Islet precursor cell (in vitro differentiated cells): ENCODE measurements around the gene PELO.
"Not testable (repeated sequence)": the region's sequence is repeated elsewhere in the genome, so short reads cannot be mapped to it uniquely, and the experiment has no call there.

Experiments
- DNase-seq: peaks from one replicate; pipeline ENCODE4 v3.0.0-alpha.2; 2018

PELO gene, protein sequence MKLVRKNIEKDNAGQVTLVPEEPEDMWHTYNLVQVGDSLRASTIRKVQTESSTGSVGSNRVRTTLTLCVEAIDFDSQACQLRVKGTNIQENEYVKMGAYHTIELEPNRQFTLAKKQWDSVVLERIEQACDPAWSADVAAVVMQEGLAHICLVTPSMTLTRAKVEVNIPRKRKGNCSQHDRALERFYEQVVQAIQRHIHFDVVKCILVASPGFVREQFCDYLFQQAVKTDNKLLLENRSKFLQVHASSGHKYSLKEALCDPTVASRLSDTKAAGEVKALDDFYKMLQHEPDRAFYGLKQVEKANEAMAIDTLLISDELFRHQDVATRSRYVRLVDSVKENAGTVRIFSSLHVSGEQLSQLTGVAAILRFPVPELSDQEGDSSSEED

DNA sequence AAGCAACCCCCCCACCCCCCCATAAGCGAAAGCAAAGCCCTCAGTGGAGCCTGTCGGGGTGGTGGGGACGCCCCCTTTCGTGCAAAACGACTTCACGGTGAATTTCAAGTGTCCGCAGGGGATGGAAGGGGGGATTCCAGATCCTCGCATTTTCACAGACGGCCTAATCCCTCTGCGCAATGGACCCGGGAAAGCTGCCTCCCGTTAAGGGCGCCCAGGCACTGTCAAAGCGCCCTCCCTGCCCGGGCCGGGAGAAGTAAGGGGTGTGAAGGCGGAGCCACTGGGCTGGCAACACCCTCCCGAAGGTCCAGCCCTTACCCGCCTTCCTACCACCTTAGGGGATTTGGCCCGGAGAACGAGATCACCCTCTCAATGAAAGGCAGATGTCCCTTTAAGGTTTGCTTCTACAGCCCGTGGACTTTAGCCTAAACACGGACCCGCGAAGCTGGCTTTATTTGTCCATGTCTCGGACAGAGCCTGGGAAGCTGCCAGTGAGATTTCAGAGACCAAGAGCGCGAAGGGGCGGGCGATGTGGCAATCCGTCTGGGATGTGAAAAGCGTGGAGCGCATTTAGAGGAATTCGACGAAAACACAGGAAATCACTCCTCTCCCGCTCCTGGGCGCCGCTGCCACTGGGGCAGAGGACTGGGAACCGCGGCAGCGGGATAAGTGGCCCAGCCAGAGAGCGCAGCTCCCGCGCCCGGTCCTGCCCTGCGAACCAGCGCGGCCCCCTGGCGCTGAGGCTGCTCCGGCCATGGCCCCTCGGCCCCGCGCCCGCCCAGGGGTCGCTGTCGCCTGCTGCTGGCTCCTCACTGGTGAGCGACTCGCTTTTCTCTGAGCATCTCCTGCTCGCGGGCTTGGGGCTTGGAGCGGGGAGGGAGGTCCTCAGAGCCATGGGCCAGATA lies at the start of gene PELO, which contains the start of gene ITGA1:
TSS of gene PELO (plus strand) at position 317 of the 905 bp plus-strand sequence. CDS start 12,479 bp downstream, outside the sequence.
TSS of gene ITGA1 (plus strand) at position 317 of the 905 bp plus-strand sequence. CDS start at position 755, 438 bp downstream.
- DNase-seq: peak; percentile 95

DNA sequence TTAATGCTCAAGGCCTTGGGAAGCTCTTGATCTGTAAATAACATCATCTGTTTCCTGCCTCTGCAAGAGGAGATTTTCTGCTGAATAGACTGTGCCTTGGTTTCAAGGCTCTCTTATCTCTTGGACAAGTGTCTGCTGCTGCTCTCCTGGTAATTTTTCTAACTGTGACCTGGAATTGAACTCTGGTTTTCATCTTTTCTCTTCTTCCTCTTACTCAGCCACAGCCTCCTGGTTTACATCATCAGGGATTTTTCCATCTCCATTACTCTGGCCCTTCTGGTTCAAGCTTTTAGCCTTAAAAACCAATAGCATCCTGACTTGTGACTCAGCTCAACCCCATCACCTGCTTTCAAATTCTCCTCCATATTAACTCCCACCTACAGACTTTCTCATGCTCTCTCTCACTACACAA lies 49.6 kb upstream of the PELO start:
- DNase-seq: no peak

DNA sequence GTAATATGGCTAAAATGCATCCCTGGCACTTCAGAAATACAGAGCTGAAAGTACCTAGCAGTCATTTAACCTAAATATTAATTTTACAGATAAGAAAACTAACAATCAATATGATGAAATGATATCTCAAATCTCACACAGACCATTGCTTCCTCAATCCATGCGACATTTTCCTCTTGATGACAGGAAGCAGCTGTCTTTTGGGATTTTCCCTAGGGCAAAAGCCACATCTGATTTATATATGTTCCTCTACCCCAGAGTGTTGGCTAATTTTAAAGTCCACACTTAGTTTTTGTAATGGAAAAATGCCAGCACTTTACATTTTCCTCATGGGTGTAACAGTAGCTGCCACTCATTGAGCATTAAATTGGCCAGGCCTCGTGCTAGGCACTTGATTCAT lies 47.7 kb upstream of the PELO start:
- DNase-seq: no peak

DNA sequence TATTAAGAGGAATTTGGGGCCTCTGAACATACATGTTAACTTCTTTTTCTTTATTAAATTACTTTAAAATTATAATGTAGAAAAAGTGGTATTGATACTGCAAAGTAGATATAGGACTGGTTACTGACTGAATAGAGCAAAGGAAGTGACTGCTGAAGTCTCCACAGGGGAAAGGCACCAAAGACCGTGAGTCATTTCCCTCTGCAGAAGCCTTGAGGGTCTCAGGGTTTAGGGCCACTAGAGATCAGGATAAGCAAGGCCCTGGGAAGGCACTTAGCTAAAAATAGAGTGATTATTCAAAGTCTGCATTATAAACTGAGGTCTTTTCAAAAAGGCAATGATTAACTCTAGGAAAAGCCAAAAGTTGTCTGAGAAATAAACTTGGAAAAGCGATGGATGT lies 44.7 kb upstream of the PELO start:
- DNase-seq: no peak

DNA sequence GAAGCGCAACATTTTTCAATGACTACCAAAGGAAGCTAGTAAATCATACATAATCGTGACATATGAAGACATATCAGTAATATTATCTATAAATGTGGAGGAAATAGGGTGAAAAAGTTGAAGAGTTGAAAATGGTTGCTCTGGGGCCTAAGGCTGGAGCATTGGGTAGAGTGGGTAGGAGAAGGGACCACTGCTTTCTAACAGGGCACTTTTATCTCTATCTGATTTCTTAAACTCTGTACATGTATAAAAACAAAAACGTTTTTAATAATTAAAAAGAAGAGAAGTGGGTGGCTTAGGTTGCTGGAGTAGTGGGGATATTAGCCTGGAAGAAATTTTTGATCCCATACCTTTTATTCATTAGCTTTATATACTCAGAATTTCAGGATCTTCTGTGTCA lies 44.2 kb upstream of the PELO start:
- DNase-seq: no peak

DNA sequence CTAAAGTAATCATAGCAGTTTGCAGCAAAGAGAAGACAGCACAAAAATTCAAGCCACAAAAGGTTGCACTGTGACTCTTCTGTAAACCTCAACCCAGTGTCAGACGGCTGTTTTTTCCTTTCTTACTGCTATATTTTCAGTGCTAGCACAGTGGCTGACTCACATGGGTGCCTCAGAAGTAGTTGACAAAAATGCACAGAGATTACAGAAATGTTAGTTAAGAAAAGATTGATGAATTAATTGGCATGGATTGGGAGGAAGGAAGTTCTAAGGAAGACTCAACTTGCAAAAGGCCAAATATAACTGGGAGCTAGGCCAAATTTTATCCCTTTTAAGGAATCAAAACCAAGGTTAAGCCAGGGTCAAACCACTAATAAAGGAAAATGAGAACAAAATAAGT lies 43.7 kb upstream of the PELO start:
- no peak for DNase-seq

DNA sequence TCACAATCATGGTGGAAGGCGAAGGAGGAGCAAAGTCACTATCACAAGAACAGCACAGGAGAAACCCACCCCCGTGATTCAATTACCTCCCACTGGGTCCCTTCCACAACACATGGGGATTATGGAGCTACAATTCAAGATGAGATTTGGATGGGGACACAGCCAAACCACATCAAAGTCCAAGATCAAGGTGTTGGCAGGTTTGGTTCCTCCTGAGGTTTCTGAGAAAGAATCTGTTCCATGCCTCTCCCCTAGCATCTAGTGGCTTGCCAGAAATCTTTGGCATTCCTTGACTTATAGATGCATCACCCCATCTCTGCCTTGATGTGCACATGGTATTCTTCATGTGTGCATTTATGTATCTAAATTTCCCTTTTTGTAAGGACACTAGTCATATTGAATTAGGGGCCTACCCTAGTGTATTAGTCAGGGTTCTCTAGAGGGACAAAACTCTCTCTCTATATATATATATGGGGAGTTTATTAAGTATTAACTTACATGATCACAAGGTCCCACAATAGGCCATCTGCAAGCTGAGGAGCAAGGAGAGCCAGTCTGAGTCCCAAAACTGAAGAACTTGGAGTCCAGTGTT lies 42.8 kb upstream of the PELO start:
- DNase-seq: not testable (repeated sequence)

DNA sequence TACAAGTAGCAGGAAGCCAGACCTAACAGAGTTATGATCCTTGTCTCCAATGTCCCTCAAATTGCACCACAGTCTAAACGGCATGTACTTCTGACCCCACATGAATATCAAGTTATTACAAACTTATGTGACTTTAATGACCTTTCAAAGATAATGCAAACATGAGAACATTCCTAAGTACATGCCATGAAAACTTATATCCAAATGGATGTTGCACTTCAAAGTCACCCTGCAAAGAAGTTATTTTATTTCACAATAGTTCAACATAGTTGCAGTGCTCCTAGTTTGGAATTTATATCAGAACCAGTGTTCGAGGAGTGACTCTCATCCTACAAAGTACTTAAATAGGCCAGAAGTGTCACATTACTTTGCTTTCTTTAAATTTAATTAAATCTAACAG lies 41.2 kb upstream of the PELO start:
- no peak for DNase-seq

DNA sequence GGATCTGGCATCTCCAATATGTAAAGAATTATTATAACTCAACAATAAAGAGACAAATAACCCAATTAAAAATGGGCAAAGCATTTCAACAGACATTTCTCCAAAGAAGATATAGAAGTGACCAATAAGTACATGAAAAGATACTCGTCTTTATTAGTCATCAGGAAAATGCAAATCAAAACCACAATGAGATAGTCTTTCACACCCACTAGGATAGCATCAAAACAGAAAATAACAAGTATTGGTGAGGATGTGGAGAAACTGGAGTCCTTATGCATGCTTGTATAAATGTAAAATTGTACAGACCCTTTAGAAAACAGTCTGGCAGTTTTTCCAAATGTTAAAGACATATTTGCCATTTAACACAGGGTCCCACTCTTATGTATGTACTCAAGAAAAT lies 39.1 kb upstream of the PELO start:
- DNase-seq: no peak

DNA sequence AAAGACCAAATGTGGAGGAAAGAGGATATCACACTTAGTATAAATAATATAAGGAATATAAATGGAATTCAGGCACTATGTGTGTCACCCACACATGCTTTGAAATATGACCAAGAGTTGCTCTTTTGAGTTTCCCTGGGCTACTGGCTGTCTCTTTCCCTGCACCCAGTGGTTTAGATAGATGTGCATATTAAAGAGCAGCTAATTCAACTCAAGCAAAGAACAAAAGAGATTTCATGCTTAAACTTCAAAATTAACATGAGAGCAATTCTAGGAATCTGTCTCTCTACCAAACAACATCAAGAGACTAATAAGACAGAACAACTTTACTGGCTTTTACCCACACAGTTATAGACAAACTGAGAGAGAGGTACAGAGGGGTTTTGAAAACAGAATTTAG lies 38.0 kb upstream of the PELO start:
- DNase-seq: no peak

DNA sequence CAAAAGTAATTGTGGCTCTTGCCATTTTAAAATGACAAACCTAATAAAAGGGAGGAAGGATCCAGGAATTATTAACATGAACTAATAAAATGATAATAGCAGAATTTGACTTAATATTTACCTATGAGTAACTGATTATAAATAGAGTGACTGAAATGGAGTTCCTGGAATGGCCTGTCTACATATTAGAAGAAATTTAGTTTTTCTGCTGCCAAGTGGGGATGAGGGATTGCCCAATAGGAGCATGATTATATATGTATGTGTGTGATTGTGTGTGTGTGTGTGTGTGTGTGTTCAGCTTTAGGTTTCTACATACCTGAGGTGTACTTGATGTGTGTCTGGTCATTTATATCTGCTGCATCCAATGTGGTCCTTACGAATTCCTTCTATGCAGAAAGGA lies 36.6 kb upstream of the PELO start:
- no peak for DNase-seq

DNA sequence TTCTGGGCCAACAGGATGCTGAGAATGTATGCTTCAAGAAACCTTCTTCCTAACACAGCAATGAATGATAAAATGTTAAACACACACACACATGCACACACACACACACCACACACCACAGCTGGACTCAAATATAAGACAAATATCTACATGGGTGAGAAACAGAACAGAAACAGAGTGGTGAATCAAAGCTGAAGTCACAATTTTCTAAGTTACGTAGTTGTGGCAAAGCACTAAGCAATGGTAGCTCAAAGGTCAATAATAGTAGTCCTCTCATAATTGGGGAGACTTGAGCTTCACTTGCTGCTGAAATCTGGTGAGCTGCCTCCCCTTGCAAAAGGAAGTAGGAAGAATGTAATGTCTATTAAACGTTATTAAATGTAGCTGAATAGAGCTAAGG lies 33.7 kb upstream of the PELO start:
- no peak for DNase-seq

DNA sequence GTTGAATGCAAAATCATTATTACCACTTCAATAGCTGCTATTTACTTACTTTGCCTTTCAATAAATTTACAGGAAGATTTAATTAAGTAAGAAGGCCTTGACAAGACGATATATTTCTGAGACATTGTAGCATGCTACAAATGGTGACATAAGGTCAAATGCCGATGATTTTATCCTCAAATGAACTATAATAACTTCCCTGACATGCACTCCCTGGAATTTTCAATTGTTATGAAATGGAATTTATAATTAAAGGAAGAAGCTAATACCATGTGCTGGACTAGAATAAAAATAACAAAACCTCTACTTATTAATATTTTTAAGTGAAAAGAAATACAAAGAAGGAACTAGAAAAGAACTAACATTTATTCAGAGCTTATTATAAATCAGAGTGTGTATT lies 30.2 kb upstream of the PELO start:
- DNase-seq: no peak

DNA sequence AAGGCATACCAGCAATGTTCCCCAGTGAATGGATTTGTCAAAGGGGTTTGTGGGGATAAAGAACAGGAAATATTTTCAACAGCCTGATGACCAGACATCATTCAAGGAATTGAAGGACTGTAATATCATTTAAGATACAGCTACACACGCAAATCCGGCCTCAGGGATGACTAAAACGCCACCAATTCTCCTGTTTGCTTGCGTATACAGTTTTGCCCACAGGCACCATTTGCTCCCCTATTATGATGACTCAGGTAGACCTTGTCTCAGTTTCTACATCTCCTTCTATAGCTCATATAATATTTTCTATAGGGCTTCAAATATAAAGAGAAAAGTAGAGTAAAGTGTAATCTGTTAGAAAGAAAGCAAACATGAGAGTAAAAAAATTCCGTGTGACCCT lies 29.7 kb upstream of the PELO start:
- no peak for DNase-seq

DNA sequence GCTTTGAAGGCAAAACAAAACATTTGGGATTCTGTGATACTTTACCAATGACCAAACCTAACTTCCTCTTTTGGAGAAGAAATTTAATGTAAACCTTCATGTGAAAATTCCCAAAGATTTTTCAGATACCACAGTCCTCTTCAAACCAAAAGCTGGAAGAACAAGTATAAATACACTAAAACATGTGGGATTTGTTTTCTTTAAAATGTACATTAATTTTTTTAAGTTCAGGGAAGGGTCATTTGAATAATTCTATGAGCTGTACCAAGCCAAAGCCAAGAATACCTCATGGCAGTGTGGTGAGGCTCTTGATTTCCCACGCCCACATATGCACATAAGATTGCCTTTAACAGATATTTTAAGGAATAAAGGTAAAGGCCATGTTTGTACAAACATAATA lies 28.4 kb upstream of the PELO start:
- DNase-seq: no peak

DNA sequence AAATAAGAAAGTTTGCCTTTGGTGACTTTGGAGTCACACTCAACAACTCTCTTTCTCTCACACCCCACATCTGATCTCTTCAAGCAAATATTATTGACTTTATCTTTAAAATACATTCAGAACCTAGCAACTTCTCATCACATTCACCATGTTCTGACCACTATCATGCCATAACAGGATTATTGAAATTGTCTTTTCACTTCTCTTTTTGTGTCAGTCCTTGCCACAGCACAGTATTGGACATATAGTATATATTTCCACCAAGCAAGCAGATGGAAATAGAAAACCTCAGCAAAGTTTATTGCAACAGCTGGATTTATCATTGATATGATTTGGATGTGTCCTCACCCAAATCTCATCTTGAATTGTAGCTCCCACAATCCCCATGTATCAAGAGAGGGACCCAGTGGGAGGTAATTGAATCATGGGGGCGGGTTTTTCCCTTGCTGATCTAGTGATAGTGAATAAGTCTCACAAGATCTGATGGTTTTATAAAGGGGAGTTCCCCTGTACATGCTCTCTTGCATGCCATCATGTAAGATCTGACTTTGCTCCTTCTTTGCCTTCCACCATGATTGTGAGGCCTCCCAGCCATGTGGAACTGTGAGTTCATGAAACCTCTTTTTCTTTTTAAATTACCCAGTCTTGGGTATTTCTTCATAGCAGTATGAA lies 26.9 kb upstream of the PELO start:
- DNase-seq: no peak

DNA sequence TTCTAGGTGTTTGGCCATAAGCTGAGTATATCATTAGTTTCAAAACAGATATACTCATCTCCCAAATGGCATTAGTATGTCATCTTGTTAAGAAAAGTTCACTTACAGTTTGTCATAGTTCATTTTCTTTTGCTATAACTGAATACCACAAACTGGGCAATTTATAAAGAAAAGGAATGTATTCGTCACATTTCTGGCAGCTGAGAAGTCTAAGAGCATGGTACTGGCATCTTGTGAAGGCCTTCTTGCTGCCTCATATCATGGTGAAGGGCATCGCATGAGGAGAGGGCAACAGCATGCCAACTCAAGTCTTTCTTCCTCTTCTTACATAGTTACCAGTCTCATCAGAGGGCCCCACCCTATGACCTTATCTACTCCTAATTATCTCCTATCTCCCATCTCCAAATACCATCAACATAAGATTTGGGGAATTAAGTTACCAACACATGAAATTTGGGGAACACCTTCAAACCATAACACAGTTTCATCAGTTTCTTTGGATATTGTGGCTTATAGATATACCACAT lies 20.4 kb upstream of the PELO start:
- no peak for DNase-seq

DNA sequence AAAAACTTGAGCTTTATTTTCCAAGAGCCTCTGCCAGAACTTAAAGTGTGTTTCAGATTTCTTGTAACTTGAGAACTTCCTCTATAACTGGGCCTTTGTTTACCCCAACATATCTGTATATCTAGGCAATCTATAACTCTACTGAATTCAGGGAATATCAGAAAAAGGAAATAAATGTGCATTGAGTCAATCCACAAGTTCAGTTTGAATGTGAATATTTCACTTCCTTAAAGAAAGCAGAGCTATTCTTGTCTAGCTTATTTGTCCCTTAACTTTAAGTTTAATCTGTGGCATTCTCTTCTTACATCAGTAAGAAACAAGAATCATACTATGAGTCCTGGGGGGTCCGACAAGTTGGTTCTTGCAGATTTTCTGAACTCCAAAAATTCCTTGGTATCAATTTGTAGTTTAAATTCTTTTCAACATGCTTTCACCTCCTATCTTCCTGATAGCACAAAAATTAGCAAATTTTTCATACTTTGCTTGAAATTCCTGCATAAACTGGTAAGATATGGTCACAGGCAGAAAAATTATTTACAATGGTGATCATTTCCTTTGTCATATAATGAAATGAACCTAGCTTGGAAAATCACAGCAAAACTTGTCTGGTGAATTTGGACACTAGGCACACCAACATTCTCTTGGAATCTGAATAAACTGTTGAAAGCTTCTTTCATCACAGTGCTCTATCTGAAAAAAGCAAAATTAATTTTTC lies 19.8 kb upstream of the PELO start:
- no peak for DNase-seq

DNA sequence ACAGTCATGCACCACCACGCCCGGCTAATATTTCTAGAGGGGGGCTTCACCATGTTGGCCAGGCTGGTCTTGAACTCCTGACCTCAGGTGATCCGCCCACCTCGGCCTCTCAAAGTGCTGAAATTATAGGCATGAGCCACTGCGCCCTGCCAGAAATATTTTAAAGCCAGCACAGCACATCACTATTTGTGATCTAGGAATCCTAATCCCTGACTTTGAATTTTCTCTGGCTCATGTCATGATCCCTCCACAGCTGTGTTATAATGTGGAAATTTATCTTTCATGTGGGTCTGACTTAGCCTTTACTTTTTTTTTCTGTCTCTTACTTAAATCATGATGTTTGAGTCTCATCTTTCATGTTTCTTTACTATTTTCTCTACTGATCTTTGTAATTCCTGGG lies 18.7 kb upstream of the PELO start:
- no peak for DNase-seq

DNA sequence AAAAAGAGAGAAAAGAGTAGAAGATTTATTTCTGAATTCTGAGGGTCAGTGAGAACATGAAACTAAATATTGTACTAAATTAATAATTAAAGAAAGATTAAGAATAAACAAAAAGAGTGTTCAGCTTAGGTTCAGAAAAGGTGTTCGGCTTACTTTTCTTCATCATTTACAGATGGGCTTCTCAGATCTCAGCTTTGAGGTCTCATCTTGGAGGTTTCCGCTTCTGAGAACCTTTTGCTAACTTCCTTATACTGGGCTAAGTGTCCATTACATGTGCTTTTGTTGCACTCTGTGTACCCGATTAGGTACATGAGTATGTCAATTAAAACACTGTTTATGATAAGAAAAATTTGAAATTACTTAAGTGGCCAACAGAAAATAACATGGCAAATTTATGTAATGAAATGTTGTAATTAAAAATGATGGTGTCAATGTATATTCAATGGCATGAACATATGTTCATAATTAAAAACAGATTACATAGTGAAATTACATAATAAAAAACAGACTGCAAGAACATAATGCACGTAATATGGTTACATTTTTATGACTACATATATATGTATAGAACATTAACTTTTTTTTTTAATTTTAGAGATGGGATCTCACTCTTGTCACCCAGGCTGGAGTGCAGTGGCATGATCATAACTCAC lies 17.3 kb upstream of the PELO start:
- no peak for DNase-seq

DNA sequence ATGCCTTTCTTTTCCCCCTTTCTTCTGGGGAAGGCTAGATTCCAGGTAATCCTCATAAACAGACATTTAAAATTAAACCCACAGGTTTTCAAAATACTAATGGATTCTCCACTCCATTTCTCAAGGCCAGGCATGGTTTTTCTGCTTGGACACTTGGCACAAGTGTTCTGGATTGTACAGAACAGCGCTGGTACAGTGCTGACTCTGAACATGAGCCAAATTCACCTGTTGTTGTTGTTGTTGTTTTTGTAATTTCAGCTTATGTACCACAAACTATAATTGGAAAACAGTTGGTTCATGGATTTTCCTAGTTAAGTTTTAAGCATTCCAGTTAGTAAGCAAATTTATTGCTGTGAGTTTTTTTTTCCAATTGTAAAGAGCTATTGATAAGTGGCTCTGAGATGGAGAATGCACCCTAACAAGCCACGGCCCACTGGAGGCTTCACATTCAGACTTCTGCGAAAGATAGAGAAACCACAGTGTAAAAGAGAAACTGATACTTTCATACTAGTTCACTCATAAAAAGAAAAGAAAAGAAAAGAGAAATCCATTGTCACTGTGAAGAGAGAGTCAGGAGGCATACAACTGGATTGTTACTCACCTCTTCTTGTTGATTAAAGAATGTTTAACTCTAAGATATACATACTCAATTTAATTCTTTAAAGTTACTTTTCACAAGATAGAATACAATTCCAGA lies 16.2 kb upstream of the PELO start:
- DNase-seq: no peak
